Small intestine (tissue), 7 donors: ENCODE data around the gene RGL1. TPM values are rescaled to one million over a fixed set of nuclear protein-coding genes. Genes with fewer than 3 reads are reported as not detected.

Experiments
- DNase-seq, 2 donors: peaks; one replicate each; pipeline versions ENCODE4 v3.0.0 to v3.0.0-alpha.2; 2013
- FAIRE-seq: peaks from 2 replicates; lab custom pipeline; 2012; peaks lifted over from hg19 to GRCh38; lab: Jason Lieb, UNC
- H3K27ac ChIP-seq, 3 donors: one replicate each; pipeline ENCODE4 v1.5.1; 2013; ENCODE audit warnings: low read length in 2 of 3, mild to moderate bottlenecking in 2 of 3, control low read depth in 1 of 3, inconsistent platforms in 1 of 3, low read depth in 1 of 3, moderate library complexity in 1 of 3
- H3K27me3 ChIP-seq, 3 donors: one replicate each; pipeline ENCODE4 v1.6.1; 2013; ENCODE audit warnings: low read length in 3 of 3, inconsistent platforms in 1 of 3; ENCODE audit not compliant: control insufficient read depth in 3 of 3, insufficient read depth in 3 of 3
- H3K36me3 ChIP-seq, 3 donors: one replicate each; pipeline ENCODE4 v1.6.1; 2013; ENCODE audit warnings: low read length in 3 of 3, inconsistent platforms in 1 of 3, low read depth in 1 of 3, mild to moderate bottlenecking in 1 of 3, moderate library complexity in 1 of 3; ENCODE audit not compliant: control insufficient read depth in 3 of 3, insufficient read depth in 2 of 3
- H3K4me1 ChIP-seq, 3 donors: one replicate each; pipeline ENCODE4 v1.6.1; 2013; ENCODE audit warnings: low read length in 2 of 3, inconsistent platforms in 1 of 3, low read depth in 1 of 3, mild to moderate bottlenecking in 1 of 3, moderate library complexity in 1 of 3; ENCODE audit not compliant: control insufficient read depth in 3 of 3, insufficient read depth in 2 of 3
- H3K4me3 ChIP-seq, 3 donors: one replicate each; pipeline ENCODE4 v1.5.1; 2013; ENCODE audit warnings: low read length in 3 of 3, control low read depth in 1 of 3, inconsistent platforms in 1 of 3, low read depth in 1 of 3, mild to moderate bottlenecking in 1 of 3, moderate library complexity in 1 of 3
- H3K9me3 ChIP-seq, 2 donors: one replicate each; pipeline ENCODE4 v1.6.1; 2013; ENCODE audit warnings: low read depth in 1 of 2, low read length in 1 of 2; ENCODE audit not compliant: control insufficient read depth in 2 of 2, insufficient read depth in 1 of 2
- WGBS, 3 donors: extraction: QIAGEN DNeasy Blood & Tissue Kit; methylation state at CpG; one replicate each; pipeline ENCODE4 v1.1.7; 2013; 5-methylcytosine and 5-hydroxymethylcytosine counted together
- polyA plus RNA-seq, 4 donors: library from polyadenylated mRNA; stranded (reverse) in 3 of 4; unstranded in 1 of 4; fragments of 200-250 nt in 3 of 4; fragments of 120-200 nt in 1 of 4; gene quantifications; one replicate each; pipeline versions ENCODE4 v1.2.1 to v1.2.3, GENCODE V29; 2013
- donor health status: healthy with polysubstance abuse.
- donor health status: control.
- donor health status: control.
- donor health status: Bipolar disorder and iron deficiency.
- donor health status: healthy.

The RGL1 gene
- polyA plus RNA-seq, 4 donors, result 4.2 to 55.5 (median 8.0) TPM

DNA sequence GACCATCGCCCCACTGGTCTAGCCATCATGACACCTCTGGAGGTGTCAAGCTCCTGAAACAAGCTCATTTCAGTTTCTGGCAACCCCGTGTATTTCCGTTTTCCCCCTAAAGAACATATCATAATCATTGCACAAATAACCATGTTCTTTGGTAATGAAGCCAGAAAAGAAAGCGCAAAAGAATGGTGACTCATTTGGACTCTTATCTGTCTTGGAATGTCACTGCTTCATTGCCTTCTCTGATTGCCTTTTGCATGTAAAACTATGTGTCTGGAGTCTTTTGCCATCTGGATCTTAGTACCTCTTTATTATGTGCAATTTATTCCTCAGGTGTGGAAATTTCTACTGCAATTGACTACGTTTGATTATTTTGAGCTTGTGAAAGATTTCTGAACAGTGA, 122.1 kb downstream of the RGL1 start:
- H3K36me3 ChIP-seq, result peaks cover 0 to 35% (median 0%) of the 10 kb centered on the region in 3 donors
- no peaks in the 10 kb centered on the region for H3K27me3 ChIP-seq
- FAIRE-seq, result no peak
- peak overlapping the region in 1 of 3 donors; percentile 81 for H3K27ac ChIP-seq
- H3K9me3 ChIP-seq, result no peaks in the 10 kb centered on the region
- no peak overlapping the region for H3K4me3 ChIP-seq
- peaks cover 0 to 19% (median 0%) of the 10 kb centered on the region in 3 donors for H3K4me1 ChIP-seq
- peak; percentile 57 to 77 for DNase-seq
- 43 to 77% (median 64%) methylated on average over 5 of the region's 5 CpGs for WGBS, 3 donors

DNA sequence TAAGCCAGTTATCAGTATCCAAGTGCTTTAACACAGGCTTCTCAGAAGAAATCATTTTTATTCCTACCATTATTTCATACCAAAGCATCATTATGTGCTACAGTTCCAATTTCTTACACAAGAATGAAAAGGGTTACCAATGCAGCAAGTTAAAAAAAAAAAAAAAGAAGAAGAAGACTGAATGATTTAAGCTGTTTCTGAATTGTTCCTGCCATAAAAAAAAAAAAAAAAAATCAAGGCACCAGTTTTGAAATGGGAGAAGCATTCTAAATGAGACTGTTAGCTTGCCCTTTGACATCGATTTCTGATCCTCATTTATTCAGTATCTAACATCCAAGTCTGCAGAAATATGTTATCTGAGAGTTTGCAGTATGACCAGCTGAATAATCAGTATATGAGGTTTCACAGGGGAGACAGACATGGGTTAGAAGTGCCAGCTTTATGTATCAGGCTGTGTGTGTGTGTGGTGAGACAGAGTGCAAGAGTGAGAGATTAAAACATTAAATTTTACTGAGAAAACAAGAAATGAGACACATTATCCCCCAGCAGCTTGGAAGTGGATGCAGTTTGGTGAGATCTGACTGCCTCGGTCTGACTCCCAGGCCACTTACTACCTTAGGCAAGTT, 126.8 kb downstream of the RGL1 start:
- 66 to 77% (median 76%) methylated on average over 2 of the region's 2 CpGs for WGBS, 3 donors
- Histone ChIP-seq H3K27ac (no peak overlapping the region), H3K4me3 (no peak overlapping the region), H3K9me3 (no peaks in the 10 kb centered on the region), H3K4me1 (peaks cover 0 to 10% (median 0%) of the 10 kb centered on the region in 3 donors), H3K36me3 (peaks cover 0 to 16% (median 0%) of the 10 kb centered on the region in 3 donors), H3K27me3 (no peaks in the 10 kb centered on the region)
- DNase-seq (no peak), FAIRE-seq (no peak)

- no peak for FAIRE-seq
- H3K9me3 ChIP-seq, result no peaks in the 10 kb centered on the region
- no peaks in the 10 kb centered on the region for H3K27me3 ChIP-seq
- H3K4me3 ChIP-seq, result no peak overlapping the region
- no peak overlapping the region for H3K27ac ChIP-seq
- no peak for DNase-seq
- peaks cover 0 to 5% (median 0%) of the 10 kb centered on the region in 3 donors for H3K4me1 ChIP-seq
- peaks cover 0 to 15% (median 0%) of the 10 kb centered on the region in 3 donors for H3K36me3 ChIP-seq
- WGBS, 3 donors, result 64 to 81% (median 79%) methylated on average over 15 of the region's 15 CpGs
These were observed 127.5 kb downstream of the RGL1 start for GRCh38 chr1:183932412-183932811.

- 74 to 84% (median 81%) methylated on average over 4 of the region's 4 CpGs for WGBS, 3 donors
- DNase-seq (no peak), FAIRE-seq (no peak)
- Histone ChIP-seq H3K4me1 (no peaks in the 10 kb centered on the region), H3K27me3 (no peaks in the 10 kb centered on the region), H3K9me3 (no peaks in the 10 kb centered on the region), H3K27ac (no peak overlapping the region), H3K36me3 (peaks cover 0 to 10% (median 0%) of the 10 kb centered on the region in 3 donors), H3K4me3 (no peak overlapping the region)
These were observed 128.7 kb downstream of the RGL1 start for GRCh38 chr1:183933528-183934179.

DNA sequence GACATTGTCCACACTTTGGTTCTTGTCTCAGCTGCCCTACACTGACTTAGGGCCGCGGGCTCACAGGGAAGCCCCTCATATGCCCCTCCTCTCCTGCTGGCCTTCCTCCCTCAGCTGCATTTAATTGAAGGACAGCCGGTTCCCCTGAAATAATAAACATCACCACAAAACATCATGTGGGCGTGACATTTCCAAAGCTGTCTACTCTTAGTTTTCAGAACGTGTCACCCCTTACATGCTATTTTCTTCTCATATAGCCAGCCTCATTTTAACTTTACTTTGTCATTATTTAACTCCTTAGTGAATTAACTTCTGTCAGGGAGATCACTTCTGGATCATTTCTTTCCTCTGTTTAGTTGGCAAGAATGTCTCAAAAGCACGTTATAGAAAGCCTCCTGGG, 129.4 kb downstream of the RGL1 start:
- Histone ChIP-seq H3K27me3 (no peaks in the 10 kb centered on the region), H3K27ac (no peak overlapping the region), H3K4me3 (no peak overlapping the region), H3K4me1 (peaks cover 0 to 2% (median 0%) of the 10 kb centered on the region in 3 donors), H3K9me3 (no peaks in the 10 kb centered on the region), H3K36me3 (peaks cover 0 to 7% (median 0%) of the 10 kb centered on the region in 3 donors)
- no peak for FAIRE-seq
- 63 to 79% (median 65%) methylated on average over 6 of the region's 6 CpGs for WGBS, 3 donors
- no peak for DNase-seq

DNA sequence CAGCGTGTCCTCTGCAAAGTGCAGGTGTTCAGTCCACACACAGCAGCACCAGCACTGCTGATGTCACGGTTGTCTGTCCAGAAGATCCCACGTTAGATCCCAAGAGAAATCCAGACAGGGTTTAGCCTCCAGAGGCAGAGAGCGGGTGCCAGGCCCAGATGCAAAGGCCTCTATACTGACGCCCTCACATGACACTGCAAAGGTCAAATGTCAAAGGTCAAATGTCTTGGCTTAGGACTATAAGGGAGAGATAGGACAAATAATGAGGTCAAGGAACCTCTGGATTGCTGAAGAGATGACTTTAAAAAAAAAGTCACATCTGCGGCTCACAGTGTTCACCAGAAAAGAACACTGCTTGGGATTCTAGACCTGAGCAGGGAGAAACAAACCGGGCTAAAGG, 131.1 kb downstream of the RGL1 start:
- WGBS, 3 donors, result 82 to 91% (median 85%) methylated on average over 7 of the region's 7 CpGs
- no peak overlapping the region for H3K27ac ChIP-seq
- H3K27me3 ChIP-seq, result no peaks in the 10 kb centered on the region
- DNase-seq (no peak), FAIRE-seq (no peak)
- peaks cover 0 to 3% (median 0%) of the 10 kb centered on the region in 3 donors for H3K4me1 ChIP-seq
- no peaks in the 10 kb centered on the region for H3K9me3 ChIP-seq
- H3K4me3 ChIP-seq, result no peak overlapping the region
- peaks cover 0 to 2% (median 0%) of the 10 kb centered on the region in 3 donors for H3K36me3 ChIP-seq

DNA sequence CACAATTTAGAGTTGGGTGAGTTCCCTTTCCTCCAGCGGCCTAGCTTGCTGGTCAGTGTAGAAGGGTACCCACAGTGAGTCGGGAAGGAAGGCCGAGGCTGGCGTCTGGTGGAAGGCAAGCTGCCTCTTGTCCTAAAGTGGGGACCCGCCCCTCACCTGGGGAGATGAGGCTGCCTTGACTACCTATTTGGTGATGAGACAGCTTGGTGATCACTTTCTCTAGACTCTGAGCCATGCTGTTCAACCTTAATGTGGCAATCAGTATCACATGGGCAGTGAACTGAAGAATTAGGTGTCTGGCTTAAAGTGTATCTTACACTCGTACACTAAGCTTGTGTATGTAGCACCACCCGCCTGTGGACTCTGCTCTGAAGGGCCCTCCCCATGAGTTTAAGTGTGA, 131.9 kb downstream of the RGL1 start:
- Histone ChIP-seq H3K36me3 (no peaks in the 10 kb centered on the region), H3K4me3 (no peak overlapping the region), H3K9me3 (no peaks in the 10 kb centered on the region), H3K4me1 (peaks cover 0 to 3% (median 0%) of the 10 kb centered on the region in 3 donors), H3K27ac (no peak overlapping the region), H3K27me3 (no peaks in the 10 kb centered on the region)
- DNase-seq (peak in 1 of 2 donors; percentile 31), FAIRE-seq (no peak)
- 87 to 90% (median 89%) methylated on average over 7 of the region's 7 CpGs for WGBS, 3 donors

GRCh38 chr1:183937611-183938010, 132.7 kb downstream of the RGL1 start:
- Histone ChIP-seq H3K27me3 (no peaks in the 10 kb centered on the region), H3K9me3 (no peaks in the 10 kb centered on the region), H3K4me3 (no peak overlapping the region), H3K4me1 (peaks cover 0 to 3% (median 0%) of the 10 kb centered on the region in 3 donors), H3K27ac (no peak overlapping the region), H3K36me3 (no peaks in the 10 kb centered on the region)
- no peak for FAIRE-seq
- 88 to 93% (median 88%) methylated on average over 11 of the region's 11 CpGs for WGBS, 3 donors
- no peak for DNase-seq
